ENCODE data around the gene SLC2A13.

The SLC2A13 gene

GRCh38 chr12:39892146-39892545, 213.7 kb downstream of the SLC2A13 start:
- ChIA-PET POLR2A (no interaction called here), CTCF (no interaction called here)

GRCh38 chr12:39887856-39888255, 218.0 kb downstream of the SLC2A13 start:
- Histone ChIP-seq H3K27ac (ENCODE audit: extremely low read depth, low read depth, low read length) (no peak overlapping the region), H3K4me1 (ENCODE audit: control insufficient read depth, insufficient read depth, low read length) (no peaks in the 10 kb centered on the region), H3K9me3 (ENCODE audit: control insufficient read depth, insufficient read depth, low read depth, low read length) (no peaks in the 10 kb centered on the region), H3K36me3 (ENCODE audit: control insufficient read depth in 2 of 2, insufficient read depth in 1 of 2, low read length in 2 of 2) (no peaks in the 10 kb centered on the region), H3K4me3 (ENCODE audit: low read depth, low read length) (no peak overlapping the region)
- ChIA-PET POLR2A (no interaction called here), CTCF (no interaction called here)
- TF ChIP-seq ZNF138 (tag by site-specific recombination; IDR thresholded peaks at IDR 0.05; ENCODE audit: borderline replicate concordance) (no peak), ZNF394 (tag by site-specific recombination; IDR thresholded peaks at IDR 0.05; ENCODE audit: borderline replicate concordance) (no peak), ZNF354C (tag by site-specific recombination; IDR thresholded peaks at IDR 0.05; ENCODE audit: borderline replicate concordance, low read depth) (no peak), ZIC2 (tag by site-specific recombination; IDR thresholded peaks at IDR 0.05) (no peak), ZNF571 (tag by site-specific recombination; IDR thresholded peaks at IDR 0.05) (no peak), ZNF423 (tag by site-specific recombination; IDR thresholded peaks at IDR 0.05) (no peak), ZNF639 (tag by site-specific recombination; IDR thresholded peaks at IDR 0.05) (no peak), ZNF623 (tag by site-specific recombination; IDR thresholded peaks at IDR 0.05) (no peak), ZNF548 (tag by site-specific recombination; IDR thresholded peaks at IDR 0.05) (no peak), ZNF214 (tag by site-specific recombination; IDR thresholded peaks at IDR 0.05; ENCODE audit: borderline replicate concordance) (no peak), ATF2 (tag by site-specific recombination; IDR thresholded peaks at IDR 0.05; ENCODE audit: low read depth) (no peak), ZNF174 (tag by site-specific recombination; IDR thresholded peaks at IDR 0.05) (no peak), WT1 (tag by site-specific recombination; IDR thresholded peaks at IDR 0.05) (no peak), ZBTB11 (tag by site-specific recombination; conservative IDR thresholded peaks at IDR 0.05; ENCODE audit: low read depth) (no peak), GFI1B (tag by site-specific recombination; IDR thresholded peaks at IDR 0.05) (no peak), ZFP69B (tag by site-specific recombination; IDR thresholded peaks at IDR 0.05) (no peak)

More at GRCh38 chr12:39892146-39892545, 213.7 kb downstream of the SLC2A13 start:
- 0 out of 2 replicates have a peak, but pooled peaks have one; percentile 34 for TF ChIP-seq ZNF423 (tag by site-specific recombination; IDR thresholded peaks at IDR 0.05)
- no peak for TF ChIP-seq ZNF561 (tag by site-specific recombination; IDR thresholded peaks at IDR 0.05; ENCODE audit: borderline replicate concordance)
- H3K9me3 ChIP-seq (ENCODE audit: control insufficient read depth, insufficient read depth, low read depth, low read length) = no peaks in the 10 kb centered on the region
- no peak overlapping the region for H3K4me3 ChIP-seq (ENCODE audit: low read depth, low read length)
- H3K4me1 ChIP-seq (ENCODE audit: control insufficient read depth, insufficient read depth, low read length) = no peaks in the 10 kb centered on the region
- H3K36me3 ChIP-seq (ENCODE audit: control insufficient read depth in 2 of 2, insufficient read depth in 1 of 2, low read length in 2 of 2) = no peaks in the 10 kb centered on the region
- H3K27ac ChIP-seq (ENCODE audit: extremely low read depth, low read depth, low read length) = no peak overlapping the region

Data from HEK293 (cell line).